HG03175 (cell line): ENCODE data around the gene DOK7.
"Not testable (repeated sequence)": the region's sequence is repeated elsewhere in the genome, so short reads cannot be mapped to it uniquely, and the experiment has no call there.

Experiments
- ATAC-seq: cut with Tn5 transposase; IDR thresholded peaks from one replicate; pipeline ENCODE4 v1.9.1; 2021; ENCODE audit warnings: mild to moderate bottlenecking, moderate library complexity; ENCODE audit not compliant: unreplicated experiment

DOK7 gene

DNA sequence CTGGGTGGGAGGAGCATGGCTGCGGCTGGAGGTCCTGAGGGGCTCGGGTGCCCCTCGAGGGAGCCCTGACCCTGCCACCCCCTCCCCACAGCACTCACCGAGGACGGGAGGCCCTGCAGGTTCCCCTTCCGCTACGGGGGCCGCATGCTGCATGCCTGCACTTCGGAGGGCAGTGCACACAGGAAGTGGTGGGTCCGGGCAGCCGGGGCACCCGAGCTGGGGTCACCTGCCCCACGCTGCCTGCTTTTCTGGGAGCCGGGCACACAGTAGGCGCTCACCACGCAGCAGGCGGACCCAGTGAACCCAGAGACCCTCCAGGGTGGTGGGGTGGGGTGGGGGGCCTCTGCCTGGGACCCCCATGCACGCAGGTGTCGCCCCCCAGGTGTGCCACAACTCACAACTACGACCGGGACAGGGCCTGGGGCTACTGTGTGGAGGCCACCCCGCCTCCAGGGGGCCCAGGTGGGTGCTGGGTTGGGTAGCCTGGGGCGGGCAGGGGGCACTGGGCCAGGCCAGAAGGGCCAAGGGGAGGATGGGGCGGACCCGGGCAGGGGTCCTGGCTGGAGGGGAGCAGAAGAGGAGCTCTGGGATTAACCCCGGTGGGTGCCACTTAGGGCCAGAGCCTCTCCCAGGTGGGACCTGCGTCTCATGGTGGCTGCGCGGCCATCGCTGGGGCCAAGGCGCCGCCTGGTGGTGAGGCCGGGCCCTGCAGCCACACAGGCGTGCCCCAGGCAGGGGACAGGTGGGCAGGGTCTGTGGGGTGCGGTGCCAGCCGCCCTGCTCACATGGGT, 20.0 kb upstream of the DOK7 start:
- no peak for ATAC-seq

DNA sequence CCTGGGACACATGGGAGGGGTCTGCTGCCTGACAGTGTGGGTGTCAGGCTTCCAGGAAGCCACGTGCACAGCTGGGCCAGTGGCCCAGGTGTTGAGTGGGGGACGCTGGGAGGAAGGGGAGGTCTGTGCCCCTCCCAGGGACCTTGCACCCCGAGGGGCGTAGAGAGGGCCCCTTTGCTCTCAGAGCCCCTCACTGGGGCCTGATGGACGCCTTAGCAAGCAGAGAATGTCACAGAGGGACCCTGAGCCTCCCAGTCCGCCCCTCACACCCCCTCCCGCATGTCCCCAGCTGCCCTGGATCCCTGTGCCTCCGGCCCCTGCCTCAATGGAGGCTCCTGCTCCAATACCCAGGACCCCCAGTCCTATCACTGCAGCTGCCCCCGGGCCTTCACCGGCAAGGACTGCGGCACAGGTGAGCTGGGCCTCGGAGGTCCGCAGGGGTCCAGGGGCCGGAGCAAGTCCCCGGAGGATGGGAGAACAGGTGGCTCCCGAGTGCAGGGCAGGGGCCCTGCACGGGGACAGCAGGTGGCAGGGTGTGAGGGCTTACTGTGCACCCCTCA, 19.3 kb upstream of the DOK7 start:
- ATAC-seq: no peak

DNA sequence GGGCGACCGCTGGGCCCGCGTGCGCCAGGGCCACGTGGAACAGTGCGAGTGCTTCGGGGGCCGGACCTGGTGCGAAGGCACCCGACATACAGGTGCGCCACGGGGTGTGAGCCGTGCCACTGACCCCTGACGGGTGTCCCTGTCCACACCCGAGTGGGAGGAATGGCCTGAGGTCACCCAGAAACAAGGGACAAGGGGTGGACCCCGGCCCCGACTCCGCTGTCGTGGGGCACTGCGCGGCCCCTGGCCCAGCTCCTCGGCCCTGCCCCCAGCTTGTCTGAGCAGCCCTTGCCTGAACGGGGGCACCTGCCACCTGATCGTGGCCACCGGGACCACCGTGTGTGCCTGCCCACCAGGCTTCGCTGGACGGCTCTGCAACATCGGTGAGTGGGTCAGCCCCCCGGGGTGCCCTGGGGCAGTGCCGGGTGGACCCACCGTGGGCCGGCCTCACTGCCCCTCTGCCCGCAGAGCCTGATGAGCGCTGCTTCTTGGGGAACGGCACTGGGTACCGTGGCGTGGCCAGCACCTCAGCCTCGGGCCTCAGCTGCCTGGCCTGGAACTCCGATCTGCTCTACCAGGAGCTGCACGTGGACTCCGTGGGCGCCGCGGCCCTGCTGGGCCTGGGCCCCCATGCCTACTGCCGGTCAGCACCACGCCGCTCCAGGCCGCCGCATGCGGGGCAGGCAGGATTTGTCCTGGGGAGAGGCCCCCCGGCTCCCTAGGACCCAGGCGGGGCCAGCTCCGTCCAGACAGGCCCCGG, 18.6 kb upstream of the DOK7 start:
- ATAC-seq: no peak

DNA sequence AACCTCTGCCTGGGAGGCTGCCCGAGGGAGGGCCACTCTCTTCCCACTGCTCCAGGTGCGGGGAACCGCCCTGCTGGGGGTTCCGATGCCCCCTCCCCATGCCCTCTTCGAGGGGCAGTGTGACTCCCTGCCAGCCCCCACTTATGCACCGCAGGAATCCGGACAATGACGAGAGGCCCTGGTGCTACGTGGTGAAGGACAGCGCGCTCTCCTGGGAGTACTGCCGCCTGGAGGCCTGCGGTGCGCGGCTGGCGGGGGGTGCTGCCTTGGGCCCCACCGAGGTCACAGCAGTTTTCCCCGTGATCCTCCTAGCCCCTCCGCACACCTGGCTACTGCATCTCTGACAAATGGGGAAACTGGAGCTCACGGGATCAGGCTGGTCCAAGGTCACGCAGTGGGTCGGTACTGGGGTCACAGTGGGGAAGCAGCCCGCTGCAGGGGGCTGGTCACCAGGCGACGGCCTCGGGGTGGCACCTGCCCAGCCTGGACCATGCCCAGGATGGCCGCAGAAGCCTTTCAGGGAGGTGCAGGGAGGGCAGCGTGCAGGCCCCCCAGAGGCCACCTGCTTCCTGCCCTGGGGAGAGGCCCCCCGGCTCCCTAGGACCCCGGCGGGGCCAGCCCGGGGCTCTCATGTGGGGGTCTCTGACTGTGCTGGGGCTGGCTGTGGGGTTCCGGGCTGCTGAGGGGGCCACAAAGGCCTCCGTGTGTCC, 17.8 kb upstream of the DOK7 start:
- no peak for ATAC-seq

DNA sequence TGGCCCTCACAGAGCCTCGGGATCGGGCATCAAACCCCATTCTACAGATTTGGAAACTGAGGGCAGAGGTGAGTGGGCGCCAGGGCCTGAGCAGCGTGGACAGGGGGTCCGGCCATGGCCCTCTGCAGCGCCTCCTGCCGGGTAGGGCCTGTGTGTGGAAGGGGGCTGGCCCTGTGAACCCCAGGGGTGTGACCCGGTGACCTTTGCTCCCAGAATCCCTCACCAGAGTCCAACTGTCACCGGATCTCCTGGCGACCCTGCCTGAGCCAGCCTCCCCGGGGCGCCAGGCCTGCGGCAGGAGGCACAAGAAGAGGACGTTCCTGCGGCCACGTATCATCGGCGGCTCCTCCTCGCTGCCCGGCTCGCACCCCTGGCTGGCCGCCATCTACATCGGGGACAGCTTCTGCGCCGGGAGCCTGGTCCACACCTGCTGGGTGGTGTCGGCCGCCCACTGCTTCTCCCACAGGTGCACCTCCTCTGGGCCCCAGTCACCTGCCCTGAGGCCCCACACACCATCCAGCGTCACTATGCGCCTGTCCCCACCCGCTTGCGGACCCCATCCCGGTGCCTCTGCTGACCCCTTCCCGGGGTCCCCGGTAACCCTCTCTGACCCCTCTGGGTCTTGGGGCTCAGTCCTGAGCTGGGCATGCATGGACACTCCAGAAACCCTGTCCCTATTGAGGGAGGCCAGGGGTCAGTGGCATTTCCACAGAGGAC, 17.1 kb upstream of the DOK7 start:
- no peak for ATAC-seq

DNA sequence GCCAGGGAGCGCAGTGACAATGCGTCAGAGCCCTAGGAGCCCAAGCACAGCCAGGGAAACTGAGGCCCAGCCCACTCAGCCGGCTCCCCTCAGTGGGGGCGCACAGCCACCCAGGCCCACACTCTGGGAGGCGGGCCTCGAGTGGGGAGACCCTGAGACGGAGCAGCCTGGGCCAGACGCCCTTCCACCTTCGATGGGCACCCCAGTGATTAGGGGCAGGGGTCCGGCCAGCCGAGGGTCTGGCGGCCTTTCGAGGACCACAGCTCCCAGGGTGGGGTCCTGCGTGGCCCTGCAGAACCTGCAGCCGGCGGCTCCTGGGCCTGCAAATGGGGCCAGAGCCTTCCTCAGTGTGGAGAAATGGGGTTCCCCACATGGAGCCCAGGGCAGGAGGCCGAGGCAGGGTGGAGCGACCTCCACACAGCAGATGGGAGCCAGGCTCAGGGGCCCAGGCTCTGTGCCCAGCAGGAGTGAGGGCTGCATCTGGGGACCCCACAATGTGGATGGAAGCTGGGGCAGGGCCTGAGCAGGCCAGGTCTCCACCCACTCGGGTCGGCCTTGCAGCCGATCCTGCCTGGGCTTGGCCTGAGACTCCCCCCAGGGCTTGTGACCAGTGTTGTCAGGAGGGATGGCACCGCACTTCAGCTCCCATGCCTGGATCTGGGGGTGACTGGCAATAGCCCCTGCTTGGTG, 16.3 kb upstream of the DOK7 start:
- no peak for ATAC-seq

DNA sequence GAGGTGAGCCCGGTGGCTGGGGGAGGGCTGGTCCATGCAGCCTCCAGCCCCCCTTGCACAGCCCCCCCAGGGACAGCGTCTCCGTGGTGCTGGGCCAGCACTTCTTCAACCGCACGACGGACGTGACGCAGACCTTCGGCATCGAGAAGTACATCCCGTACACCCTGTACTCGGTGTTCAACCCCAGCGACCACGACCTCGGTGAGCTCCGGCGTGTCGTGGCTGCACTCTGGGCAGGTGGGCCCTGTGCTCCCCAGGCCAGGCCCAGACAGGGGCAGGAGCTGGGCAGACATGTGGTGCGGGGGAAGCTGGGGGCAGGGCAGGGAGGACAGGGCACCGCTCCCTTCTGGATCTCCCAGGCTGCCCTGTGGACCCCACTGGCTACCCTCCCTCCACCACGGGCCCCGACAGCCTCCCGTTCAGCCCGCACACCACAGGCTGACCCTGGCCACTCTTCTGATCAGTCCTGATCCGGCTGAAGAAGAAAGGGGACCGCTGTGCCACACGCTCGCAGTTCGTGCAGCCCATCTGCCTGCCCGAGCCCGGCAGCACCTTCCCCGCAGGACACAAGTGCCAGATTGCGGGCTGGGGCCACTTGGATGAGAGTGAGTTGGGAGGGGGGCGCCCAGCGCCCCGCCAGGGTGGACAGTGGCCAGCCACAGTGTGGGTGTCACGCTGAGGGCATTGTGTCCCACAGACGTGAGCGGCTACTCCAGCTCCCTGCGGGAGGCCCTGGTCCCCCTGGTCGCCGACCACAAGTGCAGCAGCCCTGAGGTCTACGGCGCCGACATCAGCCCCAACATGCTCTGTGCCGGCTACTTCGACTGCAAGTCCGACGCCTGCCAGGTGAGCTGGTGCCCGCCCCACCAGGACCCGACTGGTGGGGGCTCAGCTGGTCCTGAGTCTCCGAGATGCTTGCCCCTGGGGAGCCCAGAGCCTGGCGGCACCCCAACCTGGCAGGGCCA, 15.4 kb upstream of the DOK7 start:
- ATAC-seq: no peak

DNA sequence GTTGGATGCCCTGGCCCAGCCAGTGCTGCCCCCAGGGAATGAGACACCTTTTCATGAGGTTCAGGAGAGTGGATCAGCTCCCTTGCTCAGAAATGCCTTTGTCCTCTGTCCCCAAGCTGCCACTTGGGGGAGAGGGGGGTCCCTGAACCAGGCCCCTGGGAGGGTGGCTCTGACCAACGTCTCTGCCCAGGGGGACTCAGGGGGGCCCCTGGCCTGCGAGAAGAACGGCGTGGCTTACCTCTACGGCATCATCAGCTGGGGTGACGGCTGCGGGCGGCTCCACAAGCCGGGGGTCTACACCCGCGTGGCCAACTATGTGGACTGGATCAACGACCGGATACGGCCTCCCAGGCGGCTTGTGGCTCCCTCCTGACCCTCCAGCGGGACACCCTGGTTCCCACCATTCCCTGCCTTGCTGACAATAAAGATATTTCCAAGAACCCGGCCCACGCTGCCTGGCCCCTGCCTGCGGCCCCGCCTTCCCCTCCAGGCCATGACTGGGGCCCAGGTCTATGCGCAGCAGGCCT, 14.0 kb upstream of the DOK7 start:
- ATAC-seq: no peak

DNA sequence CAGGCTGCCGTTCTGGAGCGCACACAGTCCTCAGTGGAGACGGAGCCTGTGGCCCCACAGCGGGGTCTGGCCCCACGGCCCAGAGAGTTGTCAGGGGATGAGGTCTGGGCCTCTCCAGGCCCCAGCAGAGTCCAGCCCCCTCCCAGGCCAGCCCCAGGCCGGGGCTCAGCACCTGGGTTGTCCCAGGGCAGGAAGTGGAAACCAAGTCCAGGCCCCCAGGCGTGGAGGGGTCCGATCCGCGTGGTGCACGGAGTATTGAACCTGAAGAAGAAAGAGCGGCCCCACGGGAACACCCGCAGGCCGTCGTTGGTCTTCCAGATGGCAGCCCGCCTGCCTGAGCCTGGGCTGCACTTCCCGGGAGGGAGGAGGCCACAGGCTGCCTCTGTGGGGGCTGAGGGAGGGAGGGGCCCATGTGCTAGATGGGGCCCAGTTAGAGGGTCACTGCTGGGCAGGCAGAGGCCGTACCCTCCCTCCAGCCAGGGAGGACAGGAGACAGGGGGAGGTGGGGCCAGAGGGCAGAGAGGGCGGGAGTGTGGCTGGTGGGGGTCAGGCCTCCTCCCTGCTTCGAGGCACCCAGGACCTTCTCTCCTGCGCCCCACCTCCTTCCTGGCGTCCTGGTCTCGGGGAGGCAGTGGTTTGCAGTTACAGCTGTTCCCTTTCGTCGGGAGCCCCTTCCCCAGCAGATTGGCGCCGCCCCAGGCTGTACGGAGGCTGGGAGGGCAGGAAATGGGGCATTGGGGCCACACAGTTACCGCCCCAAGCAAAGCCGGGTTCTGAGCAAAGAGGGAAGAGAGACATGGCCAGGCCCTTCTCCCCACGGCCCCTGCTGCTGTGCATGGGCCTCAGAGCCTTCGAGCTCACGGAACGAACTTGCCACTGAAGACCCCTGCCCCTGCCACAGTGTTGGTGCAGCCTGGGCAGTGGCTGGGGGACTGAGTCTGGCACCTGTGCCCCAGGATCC, 13.3 kb upstream of the DOK7 start:
- no peak for ATAC-seq

DNA sequence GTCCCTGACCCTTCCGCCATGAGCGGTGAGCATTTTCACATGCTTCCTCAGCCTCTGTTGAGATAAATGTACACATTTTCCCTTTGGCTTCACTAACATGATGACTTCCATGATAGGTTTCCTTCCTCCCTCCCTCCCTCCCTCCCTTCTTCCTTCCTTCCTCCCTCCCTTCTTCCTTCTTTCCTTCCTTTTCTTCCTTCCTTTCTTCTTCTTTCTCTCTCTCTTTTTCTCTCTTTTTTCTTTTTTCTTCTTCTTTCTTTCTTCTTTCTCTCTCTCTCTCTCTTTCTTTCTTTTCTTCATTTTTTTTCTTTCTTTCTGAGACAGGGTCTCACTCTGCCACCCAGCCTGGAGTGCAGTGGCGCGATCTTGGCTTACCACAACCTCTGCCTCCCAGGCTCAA, 12.5 kb upstream of the DOK7 start:
- no peak for ATAC-seq

DNA sequence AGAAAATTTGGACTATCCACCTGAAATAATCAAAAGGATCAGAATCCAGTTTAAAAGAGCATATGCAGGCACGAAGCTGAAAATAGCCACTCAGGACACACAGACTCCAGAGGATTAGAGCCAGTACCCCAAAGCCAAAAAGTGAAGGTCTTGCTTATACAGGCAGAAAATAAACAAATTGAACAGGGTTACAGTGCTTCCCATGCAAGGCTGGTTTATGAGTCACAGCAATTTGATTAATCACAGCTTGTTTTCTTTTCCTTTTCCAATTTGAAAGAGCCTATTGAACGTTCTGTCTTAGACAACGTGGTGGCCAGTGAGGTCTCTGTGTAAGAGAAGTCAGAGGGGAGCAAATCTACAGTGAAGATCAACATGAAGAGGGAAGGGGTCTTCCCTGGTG, 11.2 kb upstream of the DOK7 start:
- no peak for ATAC-seq

DNA sequence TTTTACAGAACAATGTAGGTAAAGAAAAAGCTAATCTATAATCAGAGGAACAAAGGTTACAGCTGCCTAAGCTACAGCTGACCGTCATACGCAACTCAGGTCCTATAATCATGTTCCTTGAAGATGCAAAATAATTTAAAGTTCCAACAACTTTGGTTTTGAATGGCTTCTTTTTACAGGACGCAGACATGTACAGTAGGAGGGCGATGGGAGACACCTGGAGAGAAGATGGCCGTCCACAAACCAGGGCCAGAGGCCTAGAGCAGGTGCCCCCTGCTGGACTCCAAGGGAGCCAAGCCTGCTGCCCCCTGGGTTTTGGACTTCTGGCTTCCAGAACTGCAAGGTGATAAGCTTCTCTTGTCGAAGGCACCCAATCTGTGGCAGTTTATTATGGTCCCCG, 10.7 kb upstream of the DOK7 start:
- no peak for ATAC-seq

DNA sequence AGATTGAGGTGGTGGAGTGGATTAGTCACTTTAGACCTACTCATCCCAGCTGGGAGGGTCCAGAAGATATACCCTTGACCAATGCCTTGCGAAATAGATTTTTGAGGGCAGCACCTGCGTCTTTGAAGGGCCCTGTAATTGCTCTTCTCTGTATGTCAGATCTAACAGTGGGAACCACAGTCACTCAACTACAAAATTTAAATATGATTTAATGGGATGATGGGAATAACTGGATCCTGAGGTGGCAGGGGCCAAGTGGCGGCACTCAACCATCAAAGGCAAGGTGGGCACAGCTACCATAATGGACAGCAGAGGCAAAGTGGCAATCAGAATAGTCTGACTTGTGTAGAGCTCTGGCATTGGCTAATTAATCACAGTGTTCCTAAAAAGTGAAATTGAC, 7.5 kb upstream of the DOK7 start:
- ATAC-seq: not testable (repeated sequence)

DNA sequence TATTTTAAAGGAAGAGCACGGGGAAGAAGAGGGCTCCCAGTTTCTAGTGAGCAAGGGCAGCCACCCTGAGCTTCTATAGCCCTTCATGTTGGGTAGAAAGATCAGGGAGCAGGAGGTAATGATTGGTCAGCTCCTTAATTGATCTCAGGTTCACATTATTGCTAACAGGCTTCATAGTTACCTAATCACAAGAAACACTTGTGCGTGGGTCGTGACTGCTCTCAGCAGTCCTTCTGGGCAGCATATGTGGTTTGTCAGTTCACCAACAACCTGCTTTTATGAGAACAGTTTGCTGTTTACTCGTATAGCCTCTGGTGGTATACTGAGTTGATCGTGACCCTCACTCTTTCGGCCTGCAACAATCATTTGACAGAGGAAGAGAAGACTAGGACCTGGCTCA, 4.7 kb upstream of the DOK7 start:
- no peak for ATAC-seq

DNA sequence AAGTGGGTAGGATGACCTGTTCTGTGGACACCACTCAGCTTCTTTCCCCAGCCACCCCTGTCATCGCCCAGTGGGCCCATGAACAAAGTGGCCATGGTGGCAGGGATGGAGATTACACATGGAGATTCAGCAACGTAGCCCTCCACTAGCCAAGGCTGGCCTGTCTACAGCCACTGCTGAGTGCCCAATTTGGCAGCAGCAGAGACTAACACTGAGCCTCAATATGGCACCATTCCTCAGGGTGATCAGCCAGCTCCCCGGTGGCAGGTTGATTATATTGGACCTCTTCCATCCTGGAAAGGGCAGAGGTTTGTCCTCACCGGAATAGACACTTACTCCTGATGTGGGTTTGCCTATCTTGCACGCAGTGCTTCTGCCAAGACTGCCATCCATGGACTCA, 4.0 kb upstream of the DOK7 start:
- not testable (repeated sequence) for ATAC-seq

DNA sequence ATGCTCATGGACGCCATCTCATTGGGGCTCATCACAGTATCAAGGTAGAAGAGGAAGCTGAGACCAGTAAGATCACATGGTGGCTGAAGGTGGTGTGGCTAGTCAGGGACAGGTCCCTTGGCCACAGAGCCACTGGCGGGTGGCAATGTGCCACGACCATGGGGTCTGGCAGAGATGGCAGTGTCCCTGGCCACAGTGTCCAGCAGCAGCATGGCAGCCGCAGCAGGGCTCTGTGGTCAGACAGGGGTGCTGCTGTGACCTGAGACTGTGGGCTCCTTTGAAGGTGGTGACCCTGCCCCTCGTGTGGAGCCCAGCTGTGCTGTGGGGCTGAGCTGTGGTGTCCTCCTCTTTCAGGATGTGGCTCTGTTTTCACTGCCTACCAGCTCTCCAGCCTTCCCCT, 2.2 kb upstream of the DOK7 start:
- no peak for ATAC-seq

DNA sequence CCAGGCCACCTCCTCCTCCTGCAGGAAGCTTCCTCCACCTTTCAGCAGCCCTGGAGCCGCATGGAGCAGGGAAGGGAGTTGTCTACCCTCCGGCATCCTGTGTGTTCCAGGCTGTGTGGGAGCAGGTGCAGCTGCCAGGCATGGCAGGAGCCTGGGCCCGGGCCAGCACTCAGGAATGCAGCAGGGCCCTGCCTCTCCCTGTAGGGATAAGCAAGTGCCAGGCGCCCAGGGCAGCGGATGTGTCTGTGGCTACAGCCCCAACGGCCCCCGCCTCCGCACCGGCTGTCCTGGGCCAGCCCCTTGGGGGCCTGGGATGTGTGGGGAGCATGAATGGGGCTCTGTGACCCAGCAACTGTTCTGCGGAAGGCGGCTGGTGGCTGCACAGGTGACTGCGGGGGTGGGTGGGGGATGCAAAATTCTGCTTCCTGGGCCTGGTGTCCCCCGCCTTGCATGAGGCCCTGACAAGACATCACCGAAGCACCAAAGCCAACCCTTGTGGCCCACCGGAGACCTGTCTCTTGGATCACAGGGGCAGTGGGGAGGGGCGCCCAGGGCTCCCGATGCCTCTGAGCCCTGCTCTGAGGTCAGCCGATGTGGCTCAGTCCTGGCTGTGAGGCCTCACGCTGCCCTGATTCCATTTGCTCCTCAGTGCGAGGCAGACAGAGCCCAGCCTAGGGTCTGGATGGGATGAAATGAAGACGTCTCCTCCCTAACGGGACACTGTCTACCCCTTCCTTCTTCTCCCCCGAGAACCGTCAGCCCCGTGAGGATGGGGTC, 1.4 kb upstream of the DOK7 start:
- no peak for ATAC-seq
